Transverse colon (tissue), 4 donors: ENCODE results near the gene TNRC6A. TPM values are rescaled to one million over a fixed set of nuclear protein-coding genes. Genes with fewer than 3 reads are reported as not detected.
"Not testable (repeated sequence)": the region's sequence is repeated elsewhere in the genome, so short reads cannot be mapped to it uniquely, and the experiment has no call there.

Experiments used
- DNase-seq: peaks from one replicate; pipeline ENCODE4 v3.0.0-alpha.2; 2019
- H3K27ac ChIP-seq, 4 donors: fragments of 200-600 bp; sonication (generic); 2 replicates each; pipeline ENCODE4 v1.5.1; 2016 to 2018; ENCODE audit warnings: inconsistent platforms in 4 of 4
- H3K27me3 ChIP-seq: fragments of 200-600 bp; sonication (generic); 2 replicates; pipeline ENCODE4 v1.5.1; 2017; ENCODE audit warnings: inconsistent platforms
- H3K36me3 ChIP-seq, 4 donors: fragments of 200-600 bp; sonication (generic); 2 replicates each; pipeline ENCODE4 v1.5.1; 2017 to 2019; ENCODE audit warnings: inconsistent platforms in 4 of 4
- H3K4me1 ChIP-seq, 4 donors: fragments of 200-600 bp; sonication (generic); 2 replicates each; pipeline ENCODE4 v1.5.1; 2017 to 2020; ENCODE audit warnings: inconsistent platforms in 4 of 4
- H3K4me3 ChIP-seq, 4 donors: fragments of 200-600 bp; sonication (generic); 1 replicate in 1 of 4; 2 replicates in 3 of 4; pipeline versions ENCODE4 v1.5.1 to v1.6.1; 2017 to 2019; ENCODE audit warnings: inconsistent platforms in 4 of 4
- H3K9me3 ChIP-seq, 2 donors: fragments of 200-600 bp; sonication (generic); 2 replicates each; pipeline ENCODE4 v1.5.1; 2017 to 2019; ENCODE audit warnings: inconsistent platforms in 2 of 2
- EP300 ChIP-seq: sonication (generic); formaldehyde crosslinking; IDR thresholded peaks from one replicate; pipeline ENCODE4 v1.6.1; 2017; ENCODE audit warnings: antibody characterized with exemption, low read depth
- POLR2A ChIP-seq: fragments of 450-650 bp; IDR thresholded peaks from one replicate; pipeline ENCODE4 v1.6.1; 2016; ENCODE audit warnings: antibody characterized with exemption, mild to moderate bottlenecking, moderate library complexity
- POLR2AphosphoS5 ChIP-seq, 3 donors: sonication (generic); formaldehyde crosslinking; IDR thresholded peaks; one replicate each; pipeline ENCODE4 v1.6.1; 2016; ENCODE audit warnings: antibody characterized with exemption in 3 of 3
- WGBS, 2 donors: methylation state at CpG; one replicate each; pipeline ENCODE4 v1.1.5; 2018; ENCODE audit warnings: low coverage in 1 of 2; 5-methylcytosine and 5-hydroxymethylcytosine counted together
- in situ Hi-C, 4 donors: fragments of 200-750 bp; cut with MboI; loops; one replicate each; pipeline versions ENCODE4 v1.15.0 to v1.15.1; 2017; ENCODE audit warnings: low sequenced_read_pairs in 3 of 4, low pct_ligation_motif_present in 1 of 4, low pct_unique_long_range_greater_than_20kb in 1 of 4
- intact Hi-C: fragments of 100-400 bp; cut with DNase I; formaldehyde crosslinking; loops from one replicate; pipeline ENCODE4 v1.15.1; 2023; ENCODE audit warnings: low total_unique reads
- total RNA-seq, 4 donors: library from RNA; depleted of rRNA; stranded (reverse); fragments of >200 nt; gene quantifications; one replicate each; pipeline ENCODE4 v1.1.0, GENCODE V29; 2016
- TF ChIP-seq, protein P1 (sequence below), 5 experiments: fragments of 200-600 bp in 3 of 5; fragments of 450-650 bp in 2 of 5; sonication (generic) in 3 of 5; IDR thresholded peaks; 1 replicate in 2 of 5; 2 replicates in 3 of 5; pipeline ENCODE4 v1.5.1; 2016 to 2017; ENCODE audit warnings: antibody characterized with exemption in 5 of 5, inconsistent platforms in 3 of 5, mild to moderate bottlenecking in 2 of 5, moderate library complexity in 1 of 5

The TNRC6A gene
- total RNA-seq, 4 donors from 2014 or later: 48.2 to 77.2 (median 54.8) TPM

DNA sequence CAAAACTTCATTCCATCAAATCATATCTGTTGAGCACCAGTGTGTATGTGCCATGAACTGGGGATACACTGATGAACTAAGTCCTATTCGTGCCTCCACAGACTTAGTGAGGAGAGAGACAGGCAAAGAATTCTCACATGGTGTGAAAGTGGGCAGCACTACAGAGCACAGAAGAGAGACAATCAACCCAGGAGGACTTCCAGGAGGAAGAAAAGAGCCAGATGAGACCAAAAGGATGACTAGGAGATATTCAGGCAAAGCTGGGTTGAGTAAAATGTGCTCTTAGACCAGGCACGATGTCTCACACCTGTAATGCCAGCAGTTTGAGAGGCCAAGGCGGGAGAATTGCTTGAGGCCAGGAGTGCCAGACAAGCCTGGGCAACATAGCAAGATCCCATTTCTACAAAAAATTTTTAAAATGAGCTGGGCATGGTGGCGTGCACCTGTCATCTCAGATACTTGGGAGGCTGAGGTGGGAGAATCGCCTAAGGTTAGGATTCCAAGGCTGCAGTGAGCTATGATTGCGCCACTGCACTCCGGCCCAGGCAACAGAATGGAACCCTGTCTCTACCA, 30.2 kb upstream of the TNRC6A start:
- no peak for DNase-seq
- Histone ChIP-seq H3K27me3 (no peaks in the 10 kb centered on the region), H3K9me3 (no peaks in the 10 kb centered on the region), H3K36me3 (no peaks in the 10 kb centered on the region), H3K4me3 (no peak overlapping the region), H3K4me1 (peaks cover 4 to 24% (median 10%) of the 10 kb centered on the region in 4 donors), H3K27ac (peak overlapping the region in 3 of 4 donors; percentile 68 to 82 (median 74))
- intact Hi-C loops (no loop called here), in situ Hi-C loops (no loop called here)
- no peak for TF ChIP-seq POLR2A
- TF ChIP-seq POLR2AphosphoS5 (IDR thresholded peaks at IDR 0.05): no peak
- TF ChIP-seq, protein P1, sequence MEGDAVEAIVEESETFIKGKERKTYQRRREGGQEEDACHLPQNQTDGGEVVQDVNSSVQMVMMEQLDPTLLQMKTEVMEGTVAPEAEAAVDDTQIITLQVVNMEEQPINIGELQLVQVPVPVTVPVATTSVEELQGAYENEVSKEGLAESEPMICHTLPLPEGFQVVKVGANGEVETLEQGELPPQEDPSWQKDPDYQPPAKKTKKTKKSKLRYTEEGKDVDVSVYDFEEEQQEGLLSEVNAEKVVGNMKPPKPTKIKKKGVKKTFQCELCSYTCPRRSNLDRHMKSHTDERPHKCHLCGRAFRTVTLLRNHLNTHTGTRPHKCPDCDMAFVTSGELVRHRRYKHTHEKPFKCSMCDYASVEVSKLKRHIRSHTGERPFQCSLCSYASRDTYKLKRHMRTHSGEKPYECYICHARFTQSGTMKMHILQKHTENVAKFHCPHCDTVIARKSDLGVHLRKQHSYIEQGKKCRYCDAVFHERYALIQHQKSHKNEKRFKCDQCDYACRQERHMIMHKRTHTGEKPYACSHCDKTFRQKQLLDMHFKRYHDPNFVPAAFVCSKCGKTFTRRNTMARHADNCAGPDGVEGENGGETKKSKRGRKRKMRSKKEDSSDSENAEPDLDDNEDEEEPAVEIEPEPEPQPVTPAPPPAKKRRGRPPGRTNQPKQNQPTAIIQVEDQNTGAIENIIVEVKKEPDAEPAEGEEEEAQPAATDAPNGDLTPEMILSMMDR (IDR thresholded peaks at IDR 0.05): no peak
- TF ChIP-seq EP300: no peak
- WGBS, 2 donors: 92 to 93% methylated on average over 3 to 7 of the region's 7 CpGs

DNA sequence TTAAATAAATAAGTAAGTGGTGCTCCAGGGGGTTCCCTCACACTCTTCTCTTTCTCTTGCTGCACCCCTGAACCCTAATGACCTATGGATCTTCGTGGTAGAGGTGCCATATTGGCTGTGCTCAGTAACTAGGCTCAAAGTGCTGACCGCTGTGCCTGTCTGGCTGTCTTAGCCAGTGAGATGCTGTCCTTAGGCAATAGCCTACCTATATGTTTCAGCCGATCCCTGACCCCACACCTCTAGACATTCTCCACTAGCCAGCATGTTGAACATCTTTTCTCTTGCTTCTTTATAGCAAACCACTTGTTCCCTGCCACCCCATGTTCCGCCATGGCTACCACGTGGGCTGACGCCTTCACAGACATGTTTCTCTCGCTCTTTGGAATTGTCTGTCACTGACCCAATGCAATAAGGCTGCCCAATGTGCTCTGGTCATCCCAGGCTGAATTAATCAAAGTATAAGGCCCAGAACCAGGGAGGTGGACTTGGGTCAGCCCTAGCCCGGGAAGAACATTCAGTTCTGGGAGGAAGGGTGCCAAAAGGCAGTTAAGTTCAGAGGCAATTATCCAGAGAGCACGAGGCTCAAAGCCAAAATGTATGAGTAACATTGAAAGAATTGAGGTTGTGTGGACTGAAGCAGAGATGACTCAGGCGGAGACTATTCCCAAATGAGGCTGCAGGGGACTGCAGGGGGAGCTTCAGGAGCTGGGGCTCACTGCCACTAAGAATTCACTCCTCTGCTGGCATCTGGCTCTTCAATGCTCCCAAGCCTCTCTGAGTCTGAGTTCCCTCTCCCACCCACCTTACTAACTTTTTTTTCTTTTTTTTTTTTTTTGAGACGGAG, 28.7 kb upstream of the TNRC6A start:
- no peaks in the 10 kb centered on the region for H3K36me3 ChIP-seq
- intact Hi-C loops (no loop called here), in situ Hi-C loops (no loop called here)
- H3K27me3 ChIP-seq: no peaks in the 10 kb centered on the region
- DNase-seq: peak; percentile 60
- H3K9me3 ChIP-seq: no peaks in the 10 kb centered on the region
- peak; percentile 77 to 90 (median 89) for TF ChIP-seq POLR2AphosphoS5 (IDR thresholded peaks at IDR 0.05)
- TF ChIP-seq, protein P1 (IDR thresholded peaks at IDR 0.05): peak in 3 of 5 experiments; percentile 16 to 31 (median 16)
- TF ChIP-seq EP300: peak; percentile 94
- no peak for TF ChIP-seq POLR2A
- H3K27ac ChIP-seq: peak overlapping the region; percentile 73 to 82 (median 76)
- peaks cover 6 to 26% (median 10%) of the 10 kb centered on the region in 4 donors for H3K4me1 ChIP-seq
- 56 to 69% methylated on average over 5 to 11 of the region's 11 CpGs for WGBS, 2 donors
- H3K4me3 ChIP-seq: no peak overlapping the region

DNA sequence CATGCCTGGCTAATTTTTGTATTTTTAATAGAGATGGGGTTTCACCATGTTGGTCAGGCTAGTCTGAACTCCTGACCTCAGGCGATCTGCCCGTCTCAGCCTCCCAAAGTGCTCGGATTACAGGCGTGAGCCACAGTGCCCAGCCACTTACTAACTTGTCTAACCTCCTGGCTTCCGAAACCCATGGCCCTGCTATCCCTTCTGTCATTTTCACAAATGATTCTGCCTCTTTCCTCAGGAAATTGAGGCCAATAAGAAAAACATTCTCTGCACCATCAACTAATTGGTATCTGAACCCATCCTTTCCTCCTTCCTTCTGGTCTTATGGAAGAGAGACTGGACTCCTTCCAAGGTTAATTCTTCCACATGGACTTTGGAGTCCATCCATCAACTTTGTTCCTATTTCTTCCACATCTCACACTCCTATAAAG, 27.9 kb upstream of the TNRC6A start:
- Histone ChIP-seq H3K27me3 (no peaks in the 10 kb centered on the region), H3K9me3 (no peaks in the 10 kb centered on the region), H3K27ac (peak overlapping the region; percentile 73 to 77 (median 76)), H3K4me3 (no peak overlapping the region), H3K36me3 (no peaks in the 10 kb centered on the region), H3K4me1 (peaks cover 6 to 33% (median 13%) of the 10 kb centered on the region in 4 donors)
- WGBS, 2 donors: 57% methylated on average over 5 of the region's 5 CpGs; no CpG with 5 or more reads in 1 of the 2 donors
- intact Hi-C loops: no loop called here
- TF ChIP-seq EP300 (no peak), POLR2A (no peak), POLR2AphosphoS5 (IDR thresholded peaks at IDR 0.05) (no peak)
- TF ChIP-seq, protein P1 (IDR thresholded peaks at IDR 0.05): no peak
- in situ Hi-C loops: no loop called here
- DNase-seq: no peak

DNA sequence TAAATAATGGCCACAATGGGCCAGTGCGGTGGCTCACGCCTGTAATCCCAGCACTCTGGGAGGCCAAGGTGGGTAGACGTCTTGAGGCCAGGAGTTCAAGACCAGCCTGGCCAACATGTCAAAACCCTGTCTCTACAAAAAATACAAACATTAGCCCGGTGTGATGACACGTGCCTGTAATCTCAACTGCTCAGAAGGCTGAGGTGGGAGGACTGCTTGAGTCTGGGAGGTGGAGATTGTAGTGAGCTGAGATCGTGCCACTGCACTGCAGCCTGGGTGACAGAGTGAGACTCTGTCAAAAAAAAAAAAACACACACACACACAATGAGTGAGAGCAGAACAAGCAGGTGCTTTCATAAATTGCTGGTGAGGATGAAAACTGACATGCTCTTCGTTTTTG, 21.7 kb upstream of the TNRC6A start:
- H3K27me3 ChIP-seq, DNase-seq, H3K9me3 ChIP-seq, H3K4me3 ChIP-seq, H3K27ac ChIP-seq, intact Hi-C loops, in situ Hi-C loops, H3K36me3 ChIP-seq: not testable (repeated sequence)
- peaks cover 0 to 14% (median 4%) of the 10 kb centered on the region in 4 donors for H3K4me1 ChIP-seq
- 73 to 76% methylated on average over 6 to 7 of the region's 7 CpGs for WGBS, 2 donors
